DMS53 treated with DMSO at 0.1 percent for 48 hours (cell line): Measurements from ENCODE around the gene SLC39A9.
"Not testable (repeated sequence)": the region's sequence is repeated elsewhere in the genome, so short reads cannot be mapped to it uniquely, and the experiment has no call there.

Experiments used
- DNase-seq: peaks from one replicate; lab custom pipeline; 2025; ENCODE audit not compliant: unreplicated experiment; lab: John Stamatoyannopoulos, UW

Gene SLC39A9

GRCh38 chr14:69368381-69368780, 30.1 kb upstream of the SLC39A9 start:
- no peak for DNase-seq

- no peak for DNase-seq
These were observed 28.4 kb upstream of the SLC39A9 start for GRCh38 chr14:69370061-69370460.

GRCh38 chr14:69372146-69372545, 26.3 kb upstream of the SLC39A9 start:
- DNase-seq, result no peak

DNA sequence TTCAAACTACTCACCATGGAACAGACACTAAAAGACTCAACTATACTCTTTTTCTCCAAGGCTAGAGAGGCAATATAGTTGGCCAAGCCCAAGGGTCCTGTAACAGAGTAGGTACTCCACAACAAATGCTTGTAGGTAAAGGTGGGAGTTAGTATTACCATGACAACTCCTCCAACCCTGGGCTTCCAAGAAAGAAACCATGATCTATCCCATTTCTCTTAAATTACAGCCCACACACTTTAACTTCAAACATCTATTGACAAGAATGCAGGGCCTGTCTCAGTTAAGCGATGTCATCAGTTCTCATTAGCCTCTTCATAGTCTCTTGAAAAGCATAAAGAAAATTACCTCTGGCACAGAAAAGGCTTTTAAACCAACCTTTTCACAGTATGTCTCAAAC, 25.4 kb upstream of the SLC39A9 start:
- DNase-seq, result no peak

GRCh38 chr14:69374235-69374634, 24.3 kb upstream of the SLC39A9 start:
- no peak for DNase-seq

- DNase-seq, result no peak
These were observed 23.3 kb upstream of the SLC39A9 start for GRCh38 chr14:69375182-69375581.

DNA sequence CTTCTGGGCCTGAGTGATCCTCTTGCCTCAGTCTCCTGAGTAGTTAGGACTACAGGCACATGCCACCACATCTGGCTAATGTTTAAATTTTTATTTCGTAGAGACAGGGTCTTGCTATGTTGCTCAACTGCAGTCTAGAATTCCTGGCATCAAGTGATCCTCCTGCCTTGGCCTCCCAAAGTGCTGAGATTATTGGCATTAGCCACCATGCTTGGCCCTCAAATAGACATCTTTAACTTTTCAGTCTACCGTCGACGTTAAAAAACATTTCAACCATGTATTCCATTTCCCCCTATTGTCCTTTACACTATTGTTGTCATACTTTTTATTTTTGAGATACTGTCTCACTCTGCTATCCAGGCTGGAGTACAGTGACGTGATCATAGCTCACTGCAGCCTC, 22.8 kb upstream of the SLC39A9 start:
- no peak for DNase-seq

DNA sequence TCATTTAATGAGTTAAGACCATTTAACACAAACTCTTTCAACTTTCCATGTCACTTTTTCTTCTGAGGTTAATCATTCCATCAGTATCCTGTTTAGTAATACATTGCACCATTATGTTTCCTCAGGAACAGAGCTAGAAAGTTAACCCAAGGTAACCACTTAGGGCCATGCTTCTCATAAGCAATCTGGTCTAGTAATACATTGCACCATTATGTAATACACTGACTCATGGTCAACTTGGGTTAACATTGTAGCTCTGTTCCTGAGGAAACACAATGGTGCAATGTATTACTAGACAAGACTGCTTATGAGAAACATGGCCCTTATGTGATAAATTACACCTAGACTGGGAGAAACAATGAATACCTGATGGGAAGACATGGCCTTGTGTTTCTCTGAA, 22.1 kb upstream of the SLC39A9 start:
- no peak for DNase-seq

DNA sequence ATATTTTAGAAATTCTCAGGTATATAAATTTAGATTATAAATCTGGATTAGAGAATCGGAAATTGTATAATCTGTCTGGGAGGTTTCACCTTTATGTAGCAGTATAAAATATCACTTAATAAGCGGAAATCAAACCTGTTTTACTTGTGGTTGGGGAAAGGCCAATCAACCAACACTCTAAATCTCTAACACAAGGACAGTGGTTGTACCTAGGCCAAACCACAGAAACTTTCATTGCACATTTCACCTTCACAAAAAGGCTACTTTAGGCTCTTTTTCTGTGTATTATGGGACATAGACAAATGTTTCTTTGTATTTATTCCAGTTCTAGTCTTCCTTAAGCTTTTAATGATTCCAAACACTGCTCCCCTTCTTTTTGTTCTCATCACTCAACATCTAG, 20.2 kb upstream of the SLC39A9 start:
- DNase-seq, result no peak

GRCh38 chr14:69387311-69387710, 11.2 kb upstream of the SLC39A9 start:
- DNase-seq, result no peak

DNA sequence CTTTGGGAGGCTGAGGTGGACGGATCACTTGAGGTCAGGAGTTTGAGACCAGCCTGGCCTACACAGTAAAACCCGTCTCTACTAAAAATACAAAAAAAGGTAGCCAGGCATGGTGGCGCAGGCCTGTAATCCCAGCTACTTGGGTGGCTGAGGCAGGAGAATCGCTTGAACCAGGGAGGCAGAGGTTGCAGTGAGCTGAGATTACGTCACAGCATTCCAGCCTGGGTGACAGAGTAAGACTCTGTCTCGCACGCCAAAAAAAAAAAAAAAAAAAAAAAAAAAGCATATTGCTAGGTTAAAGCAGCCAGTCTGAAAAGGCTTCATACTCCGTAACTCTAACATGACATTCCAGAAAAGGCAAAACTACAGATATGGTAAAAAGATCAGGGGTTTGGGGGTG, 7.1 kb upstream of the SLC39A9 start:
- not testable (repeated sequence) for DNase-seq

DNA sequence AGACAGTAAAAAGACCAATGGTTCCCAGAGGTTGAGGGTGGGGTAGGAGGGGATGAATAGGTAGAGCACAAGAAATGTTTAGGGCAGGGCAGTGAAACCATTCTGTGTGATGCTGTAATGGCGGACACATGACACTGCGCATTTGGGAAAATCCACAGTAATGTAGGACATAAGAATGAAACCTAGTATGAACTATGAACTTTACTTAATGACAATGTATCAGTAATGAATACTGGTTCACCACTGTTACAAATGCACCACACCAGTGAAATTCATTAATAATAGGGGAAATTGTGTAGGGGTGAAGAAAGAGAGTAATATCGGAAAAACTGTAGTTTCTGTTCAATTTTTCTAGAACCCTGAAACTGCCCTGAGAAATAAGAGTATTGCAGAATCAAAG, 6.0 kb upstream of the SLC39A9 start:
- DNase-seq, result no peak

GRCh38 chr14:69395929-69396328, 2.6 kb upstream of the SLC39A9 start:
- DNase-seq, result no peak

DNA sequence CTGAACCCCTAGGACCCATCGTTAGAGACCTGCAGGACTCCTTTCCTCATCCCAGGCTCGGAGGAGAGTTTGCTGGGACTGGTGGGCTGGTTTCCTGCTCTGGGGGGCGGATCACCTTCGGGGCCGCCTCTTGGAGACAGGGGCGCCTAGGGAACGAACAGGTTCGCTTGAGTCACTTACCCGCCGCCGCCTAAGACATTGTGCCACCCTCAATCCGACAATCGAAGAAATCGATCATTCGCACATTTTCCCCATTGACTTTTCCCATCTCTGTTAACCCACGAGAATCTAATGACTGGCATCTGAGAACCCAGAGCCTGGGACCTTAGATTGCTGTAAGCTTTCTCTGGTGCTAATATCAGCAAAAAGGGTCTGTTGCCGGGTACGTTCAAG, 322 bp downstream of the SLC39A9 start:
- no peak for DNase-seq

DNA sequence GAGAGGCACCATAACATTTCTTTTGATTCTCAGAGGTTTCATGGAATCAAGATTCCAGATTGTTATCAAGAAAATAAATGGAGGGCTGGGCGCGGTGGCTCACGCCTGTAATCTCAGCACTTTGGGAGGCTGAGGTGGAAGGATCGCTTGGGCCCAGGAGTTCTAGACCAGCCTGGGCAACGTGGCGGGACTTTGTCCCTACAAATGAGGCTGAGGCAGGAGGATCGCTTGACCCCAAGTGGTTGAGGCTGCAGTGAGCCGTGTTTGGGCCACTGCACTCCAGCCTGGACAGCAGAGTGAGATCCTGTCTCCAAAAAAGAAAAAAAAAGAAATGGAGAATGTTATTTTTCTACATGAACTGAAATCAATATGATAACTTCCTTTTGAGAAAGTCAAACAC, 1.3 kb downstream of the SLC39A9 start:
- DNase-seq, result no peak

GRCh38 chr14:69400154-69400553, 1.7 kb downstream of the SLC39A9 start:
- no peak for DNase-seq

DNA sequence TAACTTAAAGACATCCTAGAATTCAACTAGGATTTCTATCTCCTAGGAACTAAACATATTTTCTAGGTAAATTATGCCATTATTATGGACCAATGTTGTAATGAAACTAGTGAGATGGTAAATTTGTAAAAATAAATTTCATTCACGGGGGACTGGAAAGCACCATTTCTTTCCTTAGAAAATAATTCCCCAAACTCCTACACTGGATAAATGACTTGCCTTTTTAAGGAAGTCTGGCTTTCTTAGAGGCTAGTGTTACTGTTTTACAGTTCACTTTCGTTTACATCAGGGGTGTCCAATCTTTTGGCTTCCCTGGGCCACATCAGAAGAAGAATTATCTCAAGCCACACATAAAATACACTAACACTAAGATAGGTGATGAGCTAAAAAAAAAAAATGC, 3.3 kb downstream of the SLC39A9 start:
- DNase-seq, result no peak

DNA sequence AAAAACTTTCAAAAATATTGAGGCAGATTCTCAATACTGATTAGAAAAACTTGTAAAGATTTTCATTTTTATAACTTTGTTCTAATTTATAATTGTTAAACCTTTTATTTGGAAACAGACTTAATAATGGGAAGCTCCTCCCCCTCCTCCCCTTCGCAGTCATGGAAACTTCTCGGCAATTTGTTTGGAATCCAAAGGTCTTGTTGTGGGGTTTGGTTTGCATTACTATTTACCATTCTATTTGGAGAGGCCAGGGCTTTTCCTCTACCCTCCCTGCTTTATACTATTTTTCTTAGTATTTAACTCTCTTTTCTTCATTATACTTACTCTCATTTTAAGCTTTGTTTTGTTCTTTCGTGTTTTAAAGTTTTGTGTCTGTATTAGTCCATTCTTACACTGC, 6.0 kb downstream of the SLC39A9 start:
- no peak for DNase-seq

DNA sequence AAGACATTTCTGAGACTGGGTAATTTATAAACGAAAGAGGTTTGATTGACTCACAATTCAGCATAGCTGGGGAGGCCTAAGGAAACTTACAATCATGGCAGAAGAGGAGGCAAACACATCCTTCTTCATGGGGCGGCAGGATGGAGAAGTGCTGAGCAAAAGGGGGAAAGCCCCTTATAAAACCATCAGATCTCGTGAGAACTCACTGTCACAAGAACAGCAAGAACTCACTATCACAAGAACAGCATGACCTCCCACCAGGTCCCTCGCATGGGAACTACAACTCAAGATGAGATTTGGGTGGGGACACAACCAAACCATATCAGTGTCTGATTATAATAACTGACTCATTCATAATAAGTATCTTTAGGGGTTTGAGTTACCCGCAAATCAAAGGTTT, 6.4 kb downstream of the SLC39A9 start:
- DNase-seq, result no peak

DNA sequence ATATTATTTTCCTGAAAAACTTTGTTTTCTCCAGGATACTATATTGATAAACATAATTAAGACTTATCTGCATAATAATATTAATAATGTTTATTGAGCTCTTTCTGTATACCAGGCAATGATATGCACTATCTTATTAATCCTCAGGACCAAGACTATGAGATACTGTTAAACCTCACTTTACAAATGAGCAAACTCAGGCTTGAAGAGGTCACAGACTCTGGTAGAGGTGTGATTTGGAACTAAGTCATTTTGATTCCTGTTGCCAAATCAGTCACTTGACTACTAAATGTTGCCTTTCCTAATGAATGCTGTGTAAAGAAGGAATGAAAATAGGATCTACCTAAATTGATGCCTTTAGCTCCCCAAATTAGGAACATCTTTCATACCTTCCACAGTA, 7.3 kb downstream of the SLC39A9 start:
- DNase-seq, result no peak

- DNase-seq, result no peak
These were observed 10.0 kb downstream of the SLC39A9 start for GRCh38 chr14:69408331-69408960.

DNA sequence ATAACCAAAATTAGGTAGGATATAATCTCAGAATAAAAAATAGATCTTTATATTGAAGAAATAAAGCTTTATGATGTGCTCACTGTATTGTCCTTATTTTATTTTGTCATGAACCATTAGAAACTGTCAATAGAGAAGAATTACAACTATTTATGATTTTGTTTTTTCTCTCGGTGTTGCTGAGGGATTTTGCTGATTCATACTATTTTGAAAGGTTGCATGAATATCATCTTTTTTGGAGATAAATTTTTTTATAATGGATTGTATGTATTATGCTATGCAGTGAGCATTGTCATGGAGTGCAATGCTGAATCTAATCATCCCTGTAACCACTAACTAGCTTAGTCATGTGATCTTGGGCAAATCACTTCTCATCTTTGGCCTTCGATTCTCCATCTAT, 15.0 kb downstream of the SLC39A9 start:
- DNase-seq, result no peak

DNA sequence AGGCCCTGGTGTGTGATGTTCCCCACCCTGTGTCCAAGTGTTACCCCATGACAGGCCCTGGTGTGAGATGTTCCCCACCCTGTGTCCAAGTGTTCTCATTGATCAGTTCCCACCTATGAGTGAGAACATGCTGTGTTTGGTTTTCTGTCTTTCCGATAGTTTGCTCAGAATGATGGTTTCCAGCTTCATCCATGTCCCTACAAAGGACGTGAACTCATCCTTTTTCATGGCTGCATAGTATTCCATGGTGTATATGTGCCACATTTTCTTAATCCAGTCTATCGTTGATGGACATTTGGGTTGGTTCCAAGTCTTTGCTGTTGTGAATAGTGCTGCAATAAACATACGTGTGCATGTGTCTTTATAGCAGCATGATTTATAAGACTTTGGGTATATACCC, 17.6 kb downstream of the SLC39A9 start:
- not testable (repeated sequence) for DNase-seq

GRCh38 chr14:69423279-69423678, 24.8 kb downstream of the SLC39A9 start:
- no peak for DNase-seq
